OCI-LY1 (cell line): ENCODE results near the gene ASL.

Experiments used
- EZH2 ChIP-seq: fragments of 200-600 bp; sonication (generic), shearing (Covaris generic); IDR thresholded peaks from 2 replicates; pipeline ENCODE4 v1.8.0; 2017; ENCODE audit warnings: borderline replicate concordance, mixed run types, mild to moderate bottlenecking, antibody characterized with exemption, low read length, moderate library complexity, mixed read lengths
- TF ChIP-seq, protein P1 (sequence below): fragments of 200-600 bp; sonication (generic), shearing (Covaris generic); IDR thresholded peaks from 2 replicates; pipeline ENCODE4 v1.5.1; 2017; ENCODE audit warnings: mild to moderate bottlenecking, antibody characterized with exemption, low read length, moderate library complexity, mixed read lengths

DNA sequence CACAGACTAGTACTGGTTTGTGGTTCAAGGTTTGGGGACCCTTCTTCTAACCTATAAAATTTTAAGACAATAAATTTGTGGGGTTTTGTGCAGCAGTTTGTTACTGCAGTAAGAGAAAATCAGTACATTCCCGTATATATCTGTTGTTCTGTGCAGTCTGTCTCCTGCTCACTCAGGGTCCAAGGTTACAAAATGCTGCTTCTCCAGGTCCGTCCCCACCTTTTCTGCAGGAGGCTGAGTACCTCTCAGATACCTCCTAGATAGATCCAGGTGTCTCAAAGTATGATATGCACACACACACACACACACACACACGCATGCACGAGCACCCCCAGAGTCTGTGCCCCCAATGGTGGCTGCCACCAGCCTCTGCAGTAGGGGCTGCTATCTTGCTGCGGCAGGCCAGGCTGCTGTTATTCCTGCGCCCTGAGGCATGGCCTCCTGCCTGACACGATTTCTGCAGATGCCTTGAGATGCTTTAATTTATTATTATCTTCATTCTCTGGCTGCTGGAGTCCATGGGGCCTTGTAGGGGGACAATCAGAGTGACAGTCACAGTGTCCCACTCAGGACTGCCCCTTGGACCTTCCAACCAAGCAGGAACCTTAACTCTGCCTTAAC is 25.2 kb upstream of the ASL start:
- TF ChIP-seq, protein P1, sequence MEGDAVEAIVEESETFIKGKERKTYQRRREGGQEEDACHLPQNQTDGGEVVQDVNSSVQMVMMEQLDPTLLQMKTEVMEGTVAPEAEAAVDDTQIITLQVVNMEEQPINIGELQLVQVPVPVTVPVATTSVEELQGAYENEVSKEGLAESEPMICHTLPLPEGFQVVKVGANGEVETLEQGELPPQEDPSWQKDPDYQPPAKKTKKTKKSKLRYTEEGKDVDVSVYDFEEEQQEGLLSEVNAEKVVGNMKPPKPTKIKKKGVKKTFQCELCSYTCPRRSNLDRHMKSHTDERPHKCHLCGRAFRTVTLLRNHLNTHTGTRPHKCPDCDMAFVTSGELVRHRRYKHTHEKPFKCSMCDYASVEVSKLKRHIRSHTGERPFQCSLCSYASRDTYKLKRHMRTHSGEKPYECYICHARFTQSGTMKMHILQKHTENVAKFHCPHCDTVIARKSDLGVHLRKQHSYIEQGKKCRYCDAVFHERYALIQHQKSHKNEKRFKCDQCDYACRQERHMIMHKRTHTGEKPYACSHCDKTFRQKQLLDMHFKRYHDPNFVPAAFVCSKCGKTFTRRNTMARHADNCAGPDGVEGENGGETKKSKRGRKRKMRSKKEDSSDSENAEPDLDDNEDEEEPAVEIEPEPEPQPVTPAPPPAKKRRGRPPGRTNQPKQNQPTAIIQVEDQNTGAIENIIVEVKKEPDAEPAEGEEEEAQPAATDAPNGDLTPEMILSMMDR: no peak
- TF ChIP-seq EZH2: no peak
